Measurements from ENCODE around the gene PRR5.

- no peak for TF ChIP-seq CTCF (IDR thresholded peaks at IDR 0.05)
- no peak for TF ChIP-seq POLR2A (IDR thresholded peaks at IDR 0.05)
These were observed 3.2 kb upstream of the PRR5 start for GRCh38 chr22:44698531-44699421.
